Measurements from ENCODE around the gene KIDINS220.
A peak's percentile ranks its signal among the peaks of the same experiment; 100 is the strongest.

The KIDINS220 gene

GRCh38 chr2:8790739-8791162 is 46.7 kb downstream of the KIDINS220 start:
- TF ChIP-seq, protein P1, sequence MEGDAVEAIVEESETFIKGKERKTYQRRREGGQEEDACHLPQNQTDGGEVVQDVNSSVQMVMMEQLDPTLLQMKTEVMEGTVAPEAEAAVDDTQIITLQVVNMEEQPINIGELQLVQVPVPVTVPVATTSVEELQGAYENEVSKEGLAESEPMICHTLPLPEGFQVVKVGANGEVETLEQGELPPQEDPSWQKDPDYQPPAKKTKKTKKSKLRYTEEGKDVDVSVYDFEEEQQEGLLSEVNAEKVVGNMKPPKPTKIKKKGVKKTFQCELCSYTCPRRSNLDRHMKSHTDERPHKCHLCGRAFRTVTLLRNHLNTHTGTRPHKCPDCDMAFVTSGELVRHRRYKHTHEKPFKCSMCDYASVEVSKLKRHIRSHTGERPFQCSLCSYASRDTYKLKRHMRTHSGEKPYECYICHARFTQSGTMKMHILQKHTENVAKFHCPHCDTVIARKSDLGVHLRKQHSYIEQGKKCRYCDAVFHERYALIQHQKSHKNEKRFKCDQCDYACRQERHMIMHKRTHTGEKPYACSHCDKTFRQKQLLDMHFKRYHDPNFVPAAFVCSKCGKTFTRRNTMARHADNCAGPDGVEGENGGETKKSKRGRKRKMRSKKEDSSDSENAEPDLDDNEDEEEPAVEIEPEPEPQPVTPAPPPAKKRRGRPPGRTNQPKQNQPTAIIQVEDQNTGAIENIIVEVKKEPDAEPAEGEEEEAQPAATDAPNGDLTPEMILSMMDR (IDR thresholded peaks at IDR 0.05; ENCODE audit: insufficient read depth, missing control alignments), result no peak
- no peak for FAIRE-seq
- DNase-seq (ENCODE audit: insufficient read length, low spot score), result no peak

DNA sequence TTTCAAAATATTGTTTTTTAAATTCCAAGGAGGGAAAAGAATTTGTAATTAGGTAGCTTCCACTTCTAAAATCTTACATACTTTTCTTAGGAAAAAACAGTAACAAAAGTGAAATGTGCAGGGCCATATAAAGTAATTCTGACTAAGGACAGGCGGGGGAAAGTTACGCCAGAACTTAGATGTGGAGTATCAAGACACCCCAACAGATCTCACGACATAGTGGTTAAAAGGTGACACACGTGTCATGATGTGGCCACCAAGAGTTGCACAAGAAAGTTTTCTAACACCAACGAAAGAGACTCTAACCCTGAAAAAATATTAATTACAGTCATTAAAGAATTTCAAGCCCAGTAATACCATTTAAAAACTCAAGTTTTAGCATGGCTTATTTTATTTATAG is 51.0 kb downstream of the KIDINS220 start:
- DNase-seq (ENCODE audit: insufficient read length, low spot score) (no peak), FAIRE-seq (no peak)
- TF ChIP-seq, protein P1 (IDR thresholded peaks at IDR 0.05; ENCODE audit: insufficient read depth, missing control alignments), result no peak

DNA sequence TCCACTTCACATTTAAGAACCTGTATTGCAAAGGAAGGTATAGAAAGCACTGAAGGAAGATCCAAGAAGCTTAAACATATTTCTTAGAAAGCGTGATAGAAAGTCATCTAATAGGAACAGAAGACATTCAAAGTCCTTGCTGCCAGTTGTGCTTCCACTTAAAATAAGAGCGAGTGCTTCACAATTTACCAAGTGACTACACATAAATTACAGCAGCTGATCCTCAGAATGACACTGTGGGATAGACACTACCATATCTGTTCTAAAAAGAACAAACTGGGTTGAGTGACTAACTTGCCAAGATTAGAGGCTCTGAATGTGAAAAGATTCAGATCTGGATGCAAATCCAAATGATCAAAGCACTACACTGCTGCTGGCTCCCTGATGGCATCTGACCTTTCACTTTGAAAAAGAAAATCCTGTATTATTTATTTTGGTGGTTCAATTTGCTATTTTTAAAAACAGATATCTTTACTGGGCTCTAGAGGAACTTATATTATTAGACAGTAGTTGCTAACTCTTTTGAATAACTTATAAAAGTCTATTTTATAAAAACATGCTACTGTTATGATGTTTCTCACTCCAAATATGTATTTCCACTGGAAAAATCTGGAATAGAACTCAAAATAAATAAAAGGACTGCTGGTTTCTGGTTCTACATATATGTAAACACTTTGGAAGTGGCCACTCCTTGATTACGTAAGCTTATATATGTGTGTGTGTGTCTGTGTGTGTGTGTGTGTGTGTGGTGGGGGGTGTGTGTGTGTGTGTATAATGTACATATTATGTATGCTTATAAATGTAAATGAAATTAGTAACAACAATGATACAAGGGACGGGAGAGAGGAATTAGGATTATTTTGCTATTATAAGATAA is 57.4 kb downstream of the KIDINS220 start:
- FAIRE-seq, result no peak
- DNase-seq (ENCODE audit: insufficient read length, low spot score), result no peak
- TF ChIP-seq, protein P1 (IDR thresholded peaks at IDR 0.05; ENCODE audit: insufficient read depth, missing control alignments), result no peak

- DNase-seq (ENCODE audit: insufficient read length, low spot score) (no peak), FAIRE-seq (no peak)
- TF ChIP-seq, protein P1 (IDR thresholded peaks at IDR 0.05; ENCODE audit: insufficient read depth, missing control alignments), result no peak
These were observed 63.0 kb downstream of the KIDINS220 start for GRCh38 chr2:8774371-8774770.

GRCh38 chr2:8767324-8767723 is 70.1 kb downstream of the KIDINS220 start:
- FAIRE-seq (no peak), DNase-seq (ENCODE audit: insufficient read length, low spot score) (no peak)
- TF ChIP-seq, protein P1 (IDR thresholded peaks at IDR 0.05; ENCODE audit: insufficient read depth, missing control alignments), result no peak

- DNase-seq (ENCODE audit: insufficient read length, low spot score) (no peak), FAIRE-seq (no peak)
- TF ChIP-seq, protein P1 (IDR thresholded peaks at IDR 0.05; ENCODE audit: insufficient read depth, missing control alignments), result peak; percentile 48
These were observed 75.8 kb downstream of the KIDINS220 start for GRCh38 chr2:8761529-8762164.

DNA sequence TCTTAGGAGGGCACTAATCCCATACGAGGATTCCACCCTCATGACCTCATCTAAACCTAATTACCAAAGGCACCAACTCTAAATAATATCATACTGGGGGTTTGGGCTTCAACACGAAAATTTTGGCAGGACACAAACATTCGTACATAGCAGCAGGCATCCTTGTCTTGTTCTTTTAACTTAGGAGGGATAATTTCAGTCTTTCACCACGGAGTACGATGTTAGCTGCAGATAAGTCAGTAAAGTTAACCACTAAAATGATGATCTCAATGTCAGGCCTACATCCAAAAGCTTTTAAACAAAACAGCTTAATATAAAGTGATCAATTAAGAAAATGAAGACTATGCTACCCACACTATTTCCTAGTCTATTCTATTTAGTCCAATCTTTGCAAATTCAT is 80.7 kb downstream of the KIDINS220 start:
- TF ChIP-seq, protein P1 (IDR thresholded peaks at IDR 0.05; ENCODE audit: insufficient read depth, missing control alignments), result no peak
- no peak for DNase-seq (ENCODE audit: insufficient read length, low spot score)
- no peak for FAIRE-seq

Measured in D721Med (cell line).